IgD-negative memory B cell (primary cell): ENCODE measurements around the gene RAD51B. TPM values are rescaled to one million over a fixed set of nuclear protein-coding genes. Genes with fewer than 3 reads are reported as not detected.
A peak's percentile ranks its signal among the peaks of the same experiment; 100 is the strongest.

Experiments used
- H3K27ac Mint-ChIP-seq, 3 donors: one replicate each; pipeline ENCODE4 v1.8.0; 2020 to 2022; ENCODE audit warnings: mild to moderate bottlenecking in 3 of 3, mixed read lengths in 3 of 3, moderate library complexity in 1 of 3
- H3K27me3 Mint-ChIP-seq: one replicate; pipeline ENCODE4 v1.8.0; 2021; ENCODE audit warnings: mixed read lengths
- H3K36me3 Mint-ChIP-seq: one replicate; pipeline ENCODE4 v1.8.0; 2020; ENCODE audit warnings: mild to moderate bottlenecking, mixed read lengths
- H3K4me1 Mint-ChIP-seq, 3 donors: one replicate each; pipeline ENCODE4 v1.8.0; 2020 to 2022; ENCODE audit warnings: mixed read lengths in 3 of 3, mild to moderate bottlenecking in 1 of 3
- H3K4me3 Mint-ChIP-seq, 4 donors: one replicate each; pipeline ENCODE4 v1.8.0; 2020 to 2022; ENCODE audit warnings: mild to moderate bottlenecking in 4 of 4, mixed read lengths in 4 of 4, moderate library complexity in 3 of 4
- H3K9me3 Mint-ChIP-seq, 3 donors: one replicate each; pipeline ENCODE4 v1.8.0; 2020 to 2021; ENCODE audit warnings: mixed read lengths in 3 of 3, mild to moderate bottlenecking in 1 of 3
- polyA plus RNA-seq: library from polyadenylated mRNA; unstranded; fragments of 300-500 nt; fragmentation: Illumina TruSeq; gene quantifications from one replicate; pipeline ENCODE4 v1.2.3, GENCODE V29; 2021

The RAD51B gene
- polyA plus RNA-seq, 1 donor from 2014 or later, result 24.9 TPM

- Mint-ChIP-seq H3K36me3 (no peaks in the 10 kb centered on the region), H3K27me3 (no peaks in the 10 kb centered on the region), H3K4me3 (peak overlapping the region in 2 of 4 donors; percentile 38 to 57), H3K4me1 (peaks cover 12 to 37% (median 29%) of the 10 kb centered on the region in 3 donors), H3K27ac (peak overlapping the region in 1 of 3 donors; percentile 13), H3K9me3 (no peaks in the 10 kb centered on the region)
Measured at GRCh38 chr14:68518761-68519670, 699.4 kb downstream of the RAD51B start.

GRCh38 chr14:68519671-68520187 lies 700.1 kb downstream of the RAD51B start:
- Mint-ChIP-seq H3K27ac (peak overlapping the region in 1 of 3 donors; percentile 13), H3K4me3 (peak overlapping the region; percentile 1 to 78 (median 48)), H3K9me3 (no peaks in the 10 kb centered on the region), H3K4me1 (peaks cover 9 to 30% (median 27%) of the 10 kb centered on the region in 3 donors), H3K27me3 (no peaks in the 10 kb centered on the region), H3K36me3 (no peaks in the 10 kb centered on the region)

GRCh38 chr14:68520637-68521556 lies 701.3 kb downstream of the RAD51B start:
- Mint-ChIP-seq H3K27ac (peak overlapping the region in 1 of 3 donors; percentile 14), H3K9me3 (no peaks in the 10 kb centered on the region), H3K36me3 (no peaks in the 10 kb centered on the region), H3K27me3 (no peaks in the 10 kb centered on the region), H3K4me3 (no peak overlapping the region), H3K4me1 (peaks cover 9 to 27% (median 27%) of the 10 kb centered on the region in 3 donors)

- no peak overlapping the region for H3K4me3 Mint-ChIP-seq
- H3K36me3 Mint-ChIP-seq, result no peaks in the 10 kb centered on the region
- no peak overlapping the region for H3K27ac Mint-ChIP-seq
- peaks cover 9 to 27% (median 27%) of the 10 kb centered on the region in 3 donors for H3K4me1 Mint-ChIP-seq
- H3K27me3 Mint-ChIP-seq, result no peaks in the 10 kb centered on the region
- no peaks in the 10 kb centered on the region for H3K9me3 Mint-ChIP-seq
Measured at GRCh38 chr14:68521557-68521901, 702.0 kb downstream of the RAD51B start.

GRCh38 chr14:68521961-68522509 lies 702.5 kb downstream of the RAD51B start:
- H3K9me3 Mint-ChIP-seq, result no peaks in the 10 kb centered on the region
- no peak overlapping the region for H3K4me3 Mint-ChIP-seq
- H3K36me3 Mint-ChIP-seq, result no peaks in the 10 kb centered on the region
- no peaks in the 10 kb centered on the region for H3K27me3 Mint-ChIP-seq
- no peak overlapping the region for H3K27ac Mint-ChIP-seq
- H3K4me1 Mint-ChIP-seq, result peaks cover 9 to 29% (median 27%) of the 10 kb centered on the region in 3 donors

- Mint-ChIP-seq H3K9me3 (no peaks in the 10 kb centered on the region), H3K27me3 (no peaks in the 10 kb centered on the region), H3K4me1 (peaks cover 10 to 34% (median 32%) of the 10 kb centered on the region in 3 donors), H3K4me3 (peak overlapping the region in 1 of 4 donors; percentile 12), H3K36me3 (no peaks in the 10 kb centered on the region), H3K27ac (no peak overlapping the region)
Measured at GRCh38 chr14:68522510-68523325, 703.1 kb downstream of the RAD51B start.

- H3K9me3 Mint-ChIP-seq, result no peaks in the 10 kb centered on the region
- H3K36me3 Mint-ChIP-seq, result no peaks in the 10 kb centered on the region
- H3K4me3 Mint-ChIP-seq, result no peak overlapping the region
- no peak overlapping the region for H3K27ac Mint-ChIP-seq
- no peaks in the 10 kb centered on the region for H3K27me3 Mint-ChIP-seq
- peaks cover 12 to 38% (median 36%) of the 10 kb centered on the region in 3 donors for H3K4me1 Mint-ChIP-seq
Measured at GRCh38 chr14:68523326-68523610, 703.7 kb downstream of the RAD51B start.

- Mint-ChIP-seq H3K4me1 (peaks cover 12 to 37% (median 34%) of the 10 kb centered on the region in 3 donors), H3K27me3 (no peaks in the 10 kb centered on the region), H3K9me3 (no peaks in the 10 kb centered on the region), H3K4me3 (no peak overlapping the region), H3K36me3 (no peaks in the 10 kb centered on the region), H3K27ac (no peak overlapping the region)
Measured at GRCh38 chr14:68523989-68524725, 704.6 kb downstream of the RAD51B start.

GRCh38 chr14:68525516-68525915 lies 705.9 kb downstream of the RAD51B start:
- Mint-ChIP-seq H3K36me3 (peaks cover 3% of the 10 kb centered on the region), H3K27me3 (no peaks in the 10 kb centered on the region), H3K27ac (no peak overlapping the region), H3K4me3 (no peak overlapping the region), H3K9me3 (peaks cover 0 to 8% (median 4%) of the 10 kb centered on the region in 3 donors), H3K4me1 (peaks cover 8 to 25% (median 21%) of the 10 kb centered on the region in 3 donors)

- no peaks in the 10 kb centered on the region for H3K27me3 Mint-ChIP-seq
Measured at GRCh38 chr14:68526512-68527091, 707.0 kb downstream of the RAD51B start.

GRCh38 chr14:68527329-68527851 lies 707.8 kb downstream of the RAD51B start:
- peak overlapping the region in 1 of 3 donors; percentile 16 for H3K27ac Mint-ChIP-seq
- H3K9me3 Mint-ChIP-seq, result peaks cover 0 to 12% (median 4%) of the 10 kb centered on the region in 3 donors
- peaks cover 4% of the 10 kb centered on the region for H3K36me3 Mint-ChIP-seq
- H3K4me1 Mint-ChIP-seq, result peaks cover 8 to 18% (median 16%) of the 10 kb centered on the region in 3 donors
- no peak overlapping the region for H3K4me3 Mint-ChIP-seq
- no peaks in the 10 kb centered on the region for H3K27me3 Mint-ChIP-seq

More at GRCh38 chr14:68526512-68527091, 707.0 kb downstream of the RAD51B start:
- Mint-ChIP-seq H3K9me3 (peaks cover 0 to 12% (median 4%) of the 10 kb centered on the region in 3 donors), H3K27ac (no peak overlapping the region), H3K4me1 (peaks cover 8 to 19% (median 17%) of the 10 kb centered on the region in 3 donors), H3K36me3 (peaks cover 3% of the 10 kb centered on the region), H3K4me3 (no peak overlapping the region)

GRCh38 chr14:68528040-68528687 lies 708.6 kb downstream of the RAD51B start:
- Mint-ChIP-seq H3K36me3 (peaks cover 4% of the 10 kb centered on the region), H3K9me3 (peaks cover 0 to 12% (median 4%) of the 10 kb centered on the region in 3 donors), H3K4me1 (peaks cover 5 to 11% (median 9%) of the 10 kb centered on the region in 3 donors), H3K4me3 (peak overlapping the region in 2 of 4 donors; percentile 29 to 63), H3K27me3 (no peaks in the 10 kb centered on the region), H3K27ac (no peak overlapping the region)
